DMS53 treated with DMSO at 0.1 percent for 48 hours (cell line): ENCODE data around the gene NTSR1.

Source experiments
- DNase-seq: peaks from one replicate; lab custom pipeline; 2025; ENCODE audit not compliant: unreplicated experiment; lab: John Stamatoyannopoulos, UW

The NTSR1 gene

GRCh38 chr20:62752671-62753501 lies 44.2 kb downstream of the NTSR1 start:
- DNase-seq, result no peak

- no peak for DNase-seq
Measured at GRCh38 chr20:62753626-62754025, 45.0 kb downstream of the NTSR1 start.

GRCh38 chr20:62754122-62754990 lies 45.7 kb downstream of the NTSR1 start:
- DNase-seq, result no peak

GRCh38 chr20:62754991-62755356 lies 46.3 kb downstream of the NTSR1 start:
- DNase-seq, result no peak

- DNase-seq, result no peak
Measured at GRCh38 chr20:62755817-62756724, 47.4 kb downstream of the NTSR1 start.

GRCh38 chr20:62758226-62758912 lies 49.7 kb downstream of the NTSR1 start:
- DNase-seq, result no peak

GRCh38 chr20:62759981-62760431 lies 51.4 kb downstream of the NTSR1 start:
- DNase-seq, result no peak

- no peak for DNase-seq
Measured at GRCh38 chr20:62760471-62760855, 51.8 kb downstream of the NTSR1 start.

- DNase-seq, result no peak
Measured at GRCh38 chr20:62760856-62761758, 52.5 kb downstream of the NTSR1 start.

GRCh38 chr20:62761759-62762131 lies 53.1 kb downstream of the NTSR1 start:
- no peak for DNase-seq

GRCh38 chr20:62762376-62762775 lies 53.7 kb downstream of the NTSR1 start:
- DNase-seq, result no peak

GRCh38 chr20:62762801-62763368 lies 54.2 kb downstream of the NTSR1 start:
- no peak for DNase-seq

GRCh38 chr20:62763404-62763803 lies 54.8 kb downstream of the NTSR1 start:
- no peak for DNase-seq

GRCh38 chr20:62764156-62764935 lies 55.7 kb downstream of the NTSR1 start:
- DNase-seq, result no peak

- DNase-seq, result no peak
Measured at GRCh38 chr20:62765021-62765420, 56.4 kb downstream of the NTSR1 start.

- DNase-seq, result no peak
Measured at GRCh38 chr20:62765432-62766070, 56.9 kb downstream of the NTSR1 start.

GRCh38 chr20:62766071-62766450 lies 57.4 kb downstream of the NTSR1 start:
- DNase-seq, result no peak

- no peak for DNase-seq
Measured at GRCh38 chr20:62766716-62767115, 58.1 kb downstream of the NTSR1 start.
